ENCODE data around the gene CUX1. TPM values are rescaled to one million over a fixed set of nuclear protein-coding genes. Genes with fewer than 3 reads are reported as not detected.

The CUX1 gene
- total RNA-seq, 1 experiment from 2014 or later = 53.5 TPM

DNA sequence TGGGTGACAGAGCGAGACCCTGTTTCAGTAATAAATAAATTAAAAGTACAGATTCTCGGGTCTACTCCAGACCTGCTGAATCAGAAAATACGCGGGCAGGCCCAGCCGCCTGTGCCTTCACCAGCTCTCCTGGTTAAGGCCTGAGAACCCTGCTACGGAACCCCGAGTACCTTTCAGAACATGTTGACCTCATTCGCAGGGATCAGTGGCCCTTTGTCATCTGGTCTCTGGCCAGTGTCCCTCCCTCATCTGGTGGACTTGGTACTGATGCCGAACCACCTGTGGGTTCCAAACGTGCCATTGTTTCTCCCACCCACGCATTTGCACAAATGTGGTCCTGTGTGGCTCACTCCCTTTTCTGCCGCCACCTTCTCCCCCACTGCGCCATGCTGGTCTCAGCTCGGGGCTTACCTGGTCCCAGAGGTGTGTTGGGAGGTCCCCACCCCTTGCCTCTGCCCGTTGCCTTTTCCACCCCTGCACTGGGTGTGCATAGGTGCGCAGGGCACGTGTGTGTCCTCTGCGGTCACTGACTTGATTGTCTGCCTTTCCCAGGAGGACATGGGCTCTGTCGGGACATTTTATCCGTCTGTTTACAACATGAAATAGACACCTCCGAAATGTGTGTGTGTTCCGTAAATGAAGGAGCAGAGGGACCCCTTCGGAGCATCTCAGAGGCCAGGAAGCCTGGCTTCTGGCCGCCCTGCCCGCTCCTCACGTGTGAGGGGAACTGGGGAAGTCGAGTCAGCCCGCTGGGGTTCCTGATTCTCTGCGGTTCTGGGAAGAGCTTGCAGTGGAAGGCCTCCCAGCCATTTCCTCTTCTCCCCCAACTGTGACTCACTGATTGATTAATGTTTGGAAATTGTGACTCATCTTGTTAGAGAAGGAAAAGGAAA lies 135.2 kb downstream of the CUX1 start:
- TF ChIP-seq, protein P1, sequence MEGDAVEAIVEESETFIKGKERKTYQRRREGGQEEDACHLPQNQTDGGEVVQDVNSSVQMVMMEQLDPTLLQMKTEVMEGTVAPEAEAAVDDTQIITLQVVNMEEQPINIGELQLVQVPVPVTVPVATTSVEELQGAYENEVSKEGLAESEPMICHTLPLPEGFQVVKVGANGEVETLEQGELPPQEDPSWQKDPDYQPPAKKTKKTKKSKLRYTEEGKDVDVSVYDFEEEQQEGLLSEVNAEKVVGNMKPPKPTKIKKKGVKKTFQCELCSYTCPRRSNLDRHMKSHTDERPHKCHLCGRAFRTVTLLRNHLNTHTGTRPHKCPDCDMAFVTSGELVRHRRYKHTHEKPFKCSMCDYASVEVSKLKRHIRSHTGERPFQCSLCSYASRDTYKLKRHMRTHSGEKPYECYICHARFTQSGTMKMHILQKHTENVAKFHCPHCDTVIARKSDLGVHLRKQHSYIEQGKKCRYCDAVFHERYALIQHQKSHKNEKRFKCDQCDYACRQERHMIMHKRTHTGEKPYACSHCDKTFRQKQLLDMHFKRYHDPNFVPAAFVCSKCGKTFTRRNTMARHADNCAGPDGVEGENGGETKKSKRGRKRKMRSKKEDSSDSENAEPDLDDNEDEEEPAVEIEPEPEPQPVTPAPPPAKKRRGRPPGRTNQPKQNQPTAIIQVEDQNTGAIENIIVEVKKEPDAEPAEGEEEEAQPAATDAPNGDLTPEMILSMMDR (conservative IDR thresholded peaks at IDR 0.05) = no peak

More for the DNA sequence above, 135.2 kb downstream of the CUX1 start:
- Histone ChIP-seq H3K18ac (ENCODE audit: insufficient read length, low read depth, low read length) (no peak overlapping the region), H3K9me3 (ENCODE audit: control insufficient read depth, low read depth, low read length) (no peaks in the 10 kb centered on the region), H4K20me1 (ENCODE audit: control insufficient read depth, insufficient read depth, insufficient read length) (peaks cover 2% of the 10 kb centered on the region), H2AK5ac (ENCODE audit: insufficient read length, low read length) (no peak overlapping the region), H2BK20ac (ENCODE audit: low read depth, low read length, poor library complexity, severe bottlenecking) (no peak overlapping the region), H3K56ac (ENCODE audit: insufficient read length, low read depth, low read length) (no peak overlapping the region), H3K23me2 (ENCODE audit: insufficient read length, low read depth, low read length, poor library complexity, severe bottlenecking) (no peaks in the 10 kb centered on the region), H3K9ac (ENCODE audit: extremely low read depth, insufficient read length, low read length) (no peak overlapping the region), H3K27me3 (ENCODE audit: insufficient read depth, low read length) (no peaks in the 10 kb centered on the region), H3K27ac (ENCODE audit: insufficient read length, low read depth, low read length) (no peak overlapping the region), H2AFZ (ENCODE audit: low read length) (no peak overlapping the region), H3K79me2 (ENCODE audit: insufficient read depth, low read length) (peaks cover 9% of the 10 kb centered on the region; the same call in 1 of the 2 replicates), H2BK15ac (ENCODE audit: low read depth, low read length) (no peak overlapping the region), H4K91ac (ENCODE audit: insufficient read length, low read depth, low read length) (no peak overlapping the region), H4K8ac (replicated peaks; ENCODE audit: insufficient read length, low read depth, low read length) (no peak overlapping the region), H3K4me2 (ENCODE audit: insufficient read depth, insufficient read length, low read length) (no peak overlapping the region), H3K4ac (ENCODE audit: low read depth, low read length) (no peak overlapping the region), H3K79me1 (ENCODE audit: insufficient read depth, low read depth, low read length, poor library complexity, severe bottlenecking) (no peaks in the 10 kb centered on the region), H3K4me1 (ENCODE audit: insufficient read depth, low read length) (peaks cover 5% of the 10 kb centered on the region; the same call in 1 of the 2 replicates), H3K14ac (ENCODE audit: insufficient read depth, low read length) (no peak overlapping the region), H4K5ac (ENCODE audit: insufficient read length, low read depth, low read length) (no peak overlapping the region), H2BK5ac (ENCODE audit: insufficient read length, low read length) (no peak overlapping the region), H2BK12ac (ENCODE audit: insufficient read length, low read depth, low read length) (no peak overlapping the region), H3K23ac (ENCODE audit: insufficient read length, low read depth, low read length) (no peak overlapping the region), H3T11ph (ENCODE audit: low read length) (no peak overlapping the region), H2BK120ac (ENCODE audit: low read depth, low read length, poor library complexity, severe bottlenecking) (no peak overlapping the region)
- peaks cover 27 to 28% of the 10 kb centered on the region in 2 experiments for H3K4me1 Mint-ChIP-seq
- H3K36me3 Mint-ChIP-seq (ENCODE audit: insufficient read depth in 1 of 3, low read depth in 3 of 3) = peaks cover 0 to 14% (median 8%) of the 10 kb centered on the region in 3 experiments; a peak in 5 of 7 replicates
- H3K27ac Mint-ChIP-seq = peak overlapping the region; percentile 38 to 91 (median 70); a peak in 6 of 7 replicates
- DNase-seq = no peak
- no CpG with 5 or more reads among the region's 29 CpGs for WGBS (ENCODE audit: extremely low coverage, insufficient read length, low lambda C conversion rate)
- H3K9me3 Mint-ChIP-seq = no peaks in the 10 kb centered on the region
- H3K4me3 Mint-ChIP-seq = no peak overlapping the region
- no peaks in the 10 kb centered on the region for H3K27me3 Mint-ChIP-seq (ENCODE audit: low read depth)

Data from H9 (cell line).